ENCODE data around the gene PIK3R1.

DNA sequence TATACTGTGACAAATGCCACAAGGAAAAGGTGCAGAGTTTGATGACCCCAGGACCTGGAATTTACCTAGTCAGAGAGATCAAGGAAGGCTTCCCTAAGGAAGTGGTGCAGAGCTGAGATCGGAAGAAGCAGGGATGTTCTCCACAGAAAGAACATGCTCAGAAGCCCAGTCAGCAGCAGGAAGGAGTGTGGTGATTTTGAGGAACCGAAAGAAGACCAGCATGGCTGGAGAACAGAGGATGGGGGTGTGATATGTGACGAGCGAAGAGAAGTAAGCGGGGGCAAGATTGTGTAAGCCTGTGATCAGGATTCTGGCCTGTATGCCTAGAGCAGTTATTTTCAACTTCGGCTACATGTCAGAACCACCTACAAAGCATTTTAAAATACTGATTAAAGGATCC is 18.7 kb upstream of the PIK3R1 start:
- TF ChIP-seq, protein P1, sequence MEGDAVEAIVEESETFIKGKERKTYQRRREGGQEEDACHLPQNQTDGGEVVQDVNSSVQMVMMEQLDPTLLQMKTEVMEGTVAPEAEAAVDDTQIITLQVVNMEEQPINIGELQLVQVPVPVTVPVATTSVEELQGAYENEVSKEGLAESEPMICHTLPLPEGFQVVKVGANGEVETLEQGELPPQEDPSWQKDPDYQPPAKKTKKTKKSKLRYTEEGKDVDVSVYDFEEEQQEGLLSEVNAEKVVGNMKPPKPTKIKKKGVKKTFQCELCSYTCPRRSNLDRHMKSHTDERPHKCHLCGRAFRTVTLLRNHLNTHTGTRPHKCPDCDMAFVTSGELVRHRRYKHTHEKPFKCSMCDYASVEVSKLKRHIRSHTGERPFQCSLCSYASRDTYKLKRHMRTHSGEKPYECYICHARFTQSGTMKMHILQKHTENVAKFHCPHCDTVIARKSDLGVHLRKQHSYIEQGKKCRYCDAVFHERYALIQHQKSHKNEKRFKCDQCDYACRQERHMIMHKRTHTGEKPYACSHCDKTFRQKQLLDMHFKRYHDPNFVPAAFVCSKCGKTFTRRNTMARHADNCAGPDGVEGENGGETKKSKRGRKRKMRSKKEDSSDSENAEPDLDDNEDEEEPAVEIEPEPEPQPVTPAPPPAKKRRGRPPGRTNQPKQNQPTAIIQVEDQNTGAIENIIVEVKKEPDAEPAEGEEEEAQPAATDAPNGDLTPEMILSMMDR (optimal IDR thresholded peaks at IDR 0.05 in 1 of 3, IDR thresholded peaks at IDR 0.05 in 1 of 3, conservative IDR thresholded peaks at IDR 0.05 in 1 of 3; ENCODE audit: extremely low read depth in 1 of 3, insufficient read depth in 2 of 3, low read length in 3 of 3) = no peak
- no peak for TF ChIP-seq EZH2 (IDR thresholded peaks at IDR 0.05; ENCODE audit: low read length)

All from keratinocyte (primary cell).